Activated naive CD4-positive, alpha-beta T cell treated with Interleukin-2 at 50 U/mL for 16 hours (primary cell): ENCODE data around the gene GFRA4.

Source experiments
- DNase-seq: peaks from one replicate; pipeline ENCODE4 v3.0.0-alpha.2; 2020

The GFRA4 gene

GRCh38 chr20:3614466-3614865 is 48.7 kb downstream of the GFRA4 start:
- no peak for DNase-seq

- DNase-seq = no peak
Measured at GRCh38 chr20:3613821-3614440, 49.3 kb downstream of the GFRA4 start.

- no peak for DNase-seq
Measured at GRCh38 chr20:3612795-3613572, 50.2 kb downstream of the GFRA4 start.

GRCh38 chr20:3611901-3612300 is 51.3 kb downstream of the GFRA4 start:
- DNase-seq = no peak
